Calu3 (cell line): Measurements from ENCODE around the gene EXD3. TPM values are rescaled to one million over a fixed set of nuclear protein-coding genes. Genes with fewer than 3 reads are reported as not detected.

Experiments
- BruUV-seq: library from RNA; stranded (reverse); fragments of 400-500 nt; replicated peaks from 2 replicates; lab custom pipeline; 2021; lab: Mats Ljungman, UMichigan
- CTCF ChIA-PET: fragments of 300-600 bp; sonication (Branson Sonifier 250); formaldehyde crosslinking; loops from one replicate; lab custom pipeline; 2022; ENCODE audit warnings: antibody characterized with exemption; lab: Charles Lee
- DNase-seq: peaks from one replicate; pipeline ENCODE4 v3.0.0; 2022
- H3K27ac Mint-ChIP-seq: one replicate; pipeline ENCODE4 v1.8.0; 2022; ENCODE audit warnings: mixed read lengths; ENCODE audit not compliant: unreplicated experiment
- H3K27me3 Mint-ChIP-seq: one replicate; pipeline ENCODE4 v1.8.0; 2022; ENCODE audit warnings: mixed read lengths; ENCODE audit not compliant: unreplicated experiment
- H3K36me3 Mint-ChIP-seq: one replicate; pipeline ENCODE4 v1.8.0; 2022; ENCODE audit warnings: mild to moderate bottlenecking, moderate library complexity, mixed read lengths; ENCODE audit not compliant: insufficient read depth, unreplicated experiment
- H3K4me1 Mint-ChIP-seq: one replicate; pipeline ENCODE4 v1.8.0; 2022; ENCODE audit warnings: mild to moderate bottlenecking, low read depth, mixed read lengths; ENCODE audit not compliant: unreplicated experiment
- H3K4me3 Mint-ChIP-seq: one replicate; pipeline ENCODE4 v1.8.0; 2022; ENCODE audit warnings: mild to moderate bottlenecking, low read depth, moderate library complexity, mixed read lengths; ENCODE audit not compliant: unreplicated experiment
- H3K9me3 Mint-ChIP-seq: one replicate; pipeline ENCODE4 v1.8.0; 2022; ENCODE audit warnings: low read depth, mixed read lengths; ENCODE audit not compliant: unreplicated experiment
- CTCF ChIP-seq: fragments of 200-600 bp; IDR thresholded peaks from one replicate; pipeline ENCODE4 v1.8.0; 2022; ENCODE audit warnings: antibody characterized with exemption; ENCODE audit not compliant: unreplicated experiment
- intact Hi-C: fragments of 100-400 bp; cut with micrococcal nuclease; formaldehyde crosslinking; loops from one replicate; pipeline ENCODE4 v1.10.0; 2022; ENCODE audit not compliant: unreplicated experiment
- total RNA-seq: library from RNA; stranded (reverse); gene quantifications from 2 replicates; pipeline ENCODE4 v1.2.3, GENCODE V29; 2022

EXD3 gene
- total RNA-seq, 1 experiment from 2014 or later: 13.2 TPM

- DNase-seq: peak; percentile 95
- intact Hi-C loops: no loop called here
- no peak within 1 kb of the TSS for H3K27ac Mint-ChIP-seq
- CTCF ChIA-PET: interaction anchor here (1.0 to 1.1 kb wide), 2 partner anchors 36 to 47 kb away, joined by 3 to 4 read pairs; partner anchors contain the start of genes EXD3 and NOXA1
- no peak for TF ChIP-seq CTCF
- no TSS peak for BruUV-seq
- H3K27me3 Mint-ChIP-seq: no peaks in the 10 kb centered on the region
- no peaks in the 10 kb centered on the region for H3K4me1 Mint-ChIP-seq
- H3K4me3 Mint-ChIP-seq: peak within 1 kb of the TSS; percentile 45
- peaks cover 12% of the 10 kb centered on the region for H3K36me3 Mint-ChIP-seq
- no peaks in the 10 kb centered on the region for H3K9me3 Mint-ChIP-seq
Measured at GRCh38 chr9:137459152-137459600, 36.2 kb upstream of the EXD3 start, which contains the start of gene NSMF. TSS of gene NSMF (minus strand) at chr9:137459334. CDS start at chr9:137459102, 232 bp downstream.

GRCh38 chr9:137458194-137459151 lies 35.5 kb upstream of the EXD3 start:
- Mint-ChIP-seq H3K36me3 (peaks cover 12% of the 10 kb centered on the region), H3K9me3 (no peaks in the 10 kb centered on the region), H3K27me3 (no peaks in the 10 kb centered on the region), H3K27ac (no peak overlapping the region), H3K4me1 (no peaks in the 10 kb centered on the region), H3K4me3 (peak overlapping the region; percentile 45)
- intact Hi-C loops: no loop called here
- no peak for TF ChIP-seq CTCF
- CTCF ChIA-PET: interaction anchor here (1.0 to 1.1 kb wide), 2 partner anchors 35 to 48 kb away, joined by 3 to 4 read pairs; partner anchors contain the start of genes EXD3 and NOXA1
- BruUV-seq: no TSS peak
- DNase-seq: no peak

GRCh38 chr9:137457406-137458193 lies 34.6 kb upstream of the EXD3 start:
- BruUV-seq: no TSS peak

More at GRCh38 chr9:137457406-137458193, 34.6 kb upstream of the EXD3 start:
- H3K27me3 Mint-ChIP-seq: no peaks in the 10 kb centered on the region
- CTCF ChIA-PET: no interaction called here
- H3K4me3 Mint-ChIP-seq: peak overlapping the region; percentile 45
- no peak overlapping the region for H3K27ac Mint-ChIP-seq
- intact Hi-C loops: no loop called here
- H3K4me1 Mint-ChIP-seq: no peaks in the 10 kb centered on the region
- no peak for TF ChIP-seq CTCF
- peaks cover 12% of the 10 kb centered on the region for H3K36me3 Mint-ChIP-seq
- no peaks in the 10 kb centered on the region for H3K9me3 Mint-ChIP-seq
- DNase-seq: no peak
